Hepatocyte (in vitro differentiated cells): ENCODE data around the gene IRF2BP1. TPM values are rescaled to one million over a fixed set of nuclear protein-coding genes. Genes with fewer than 3 reads are reported as not detected.
"Not testable (repeated sequence)": the region's sequence is repeated elsewhere in the genome, so short reads cannot be mapped to it uniquely, and the experiment has no call there.

ENCODE experiments used
- DNase-seq: peaks from one replicate; pipeline ENCODE4 v3.0.0-alpha.2; 2016; ENCODE audit warnings: low spot score
- H2AFZ ChIP-seq: fragments of 200-600 bp; sonication (generic); 2 replicates; pipeline ENCODE4 v1.6.0; 2016; ENCODE audit warnings: antibody characterized with exemption, mild to moderate bottlenecking
- H3K27ac ChIP-seq: fragments of 200-600 bp; sonication (generic); 2 replicates; pipeline ENCODE4 v1.5.1; 2016; ENCODE audit warnings: mild to moderate bottlenecking
- H3K27me3 ChIP-seq: fragments of 200-600 bp; sonication (generic); 2 replicates; pipeline ENCODE4 v1.6.1; 2016
- H3K36me3 ChIP-seq: fragments of 200-600 bp; sonication (generic); replicated peaks from 2 replicates; pipeline ENCODE4 v1.5.1; 2016; ENCODE audit warnings: low read depth; ENCODE audit not compliant: insufficient read depth
- H3K4me1 ChIP-seq: fragments of 200-600 bp; sonication (generic); 2 replicates; pipeline ENCODE4 v1.5.1; 2016; ENCODE audit warnings: mild to moderate bottlenecking, moderate library complexity; ENCODE audit not compliant: insufficient read depth
- H3K4me2 ChIP-seq: fragments of 200-600 bp; sonication (generic); 2 replicates; pipeline ENCODE4 v1.6.0; 2016
- H3K4me3 ChIP-seq: fragments of 200-600 bp; sonication (generic); 2 replicates; pipeline ENCODE4 v1.5.1; 2016; ENCODE audit warnings: mild to moderate bottlenecking
- H3K79me2 ChIP-seq: fragments of 200-600 bp; sonication (generic); 2 replicates; pipeline ENCODE4 v1.6.0; 2017; ENCODE audit warnings: mild to moderate bottlenecking
- H3K9me2 ChIP-seq: fragments of 200-600 bp; sonication (generic); replicated peaks from 2 replicates; pipeline ENCODE4 v1.6.0; 2017; ENCODE audit warnings: mild to moderate bottlenecking; ENCODE audit not compliant: insufficient read depth
- H3K9me3 ChIP-seq: fragments of 200-600 bp; sonication (generic); 2 replicates; pipeline ENCODE4 v1.5.1; 2016; ENCODE audit warnings: low read depth, mild to moderate bottlenecking
- H4K20me1 ChIP-seq: fragments of 200-600 bp; sonication (generic); 2 replicates; pipeline ENCODE4 v1.6.0; 2016; ENCODE audit warnings: mild to moderate bottlenecking; ENCODE audit not compliant: insufficient read depth, poor library complexity, severe bottlenecking
- EZH2 ChIP-seq: fragments of 200-600 bp; sonication (generic); IDR thresholded peaks from 2 replicates; pipeline ENCODE4 v1.6.1; 2016; ENCODE audit warnings: antibody characterized with exemption, mild to moderate bottlenecking, borderline replicate concordance
- EZH2phosphoT487 ChIP-seq: fragments of 200-600 bp; sonication (generic); IDR thresholded peaks from one replicate; pipeline ENCODE4 v1.6.1; 2018; ENCODE audit warnings: antibody characterized with exemption, mild to moderate bottlenecking, low read depth, moderate library complexity; ENCODE audit not compliant: unreplicated experiment, severe bottlenecking
- WGBS: methylation state at CpG from one replicate; pipeline ENCODE4 v1.1.6; 2016; ENCODE audit warnings: low lambda C conversion rate; ENCODE audit errors: missing lambda C conversion rate; 5-methylcytosine and 5-hydroxymethylcytosine counted together
- polyA plus RNA-seq: library from polyadenylated mRNA; unstranded; fragments of >200 nt; fragmentation: Nextera tagmentation; extraction: Ambion mirVana; gene quantifications from 2 replicates; pipeline ENCODE4 v1.2.1, GENCODE V29; 2016
- total RNA-seq: library from RNA; depleted of rRNA; stranded (reverse); fragments of >200 nt; gene quantifications from 2 replicates; pipeline ENCODE4 v1.2.3, GENCODE V29; 2014
- TF ChIP-seq, protein P1 (sequence below): fragments of 200-600 bp; sonication (generic); IDR thresholded peaks from 2 replicates; pipeline ENCODE4 v1.5.1; 2016; ENCODE audit warnings: antibody characterized with exemption, mild to moderate bottlenecking; ENCODE audit not compliant: poor library complexity

Gene IRF2BP1
- total and polyA plus RNA-seq, 2 experiments from 2014 or later, result 11.5 to 25.2 TPM

GRCh38 chr19:45897261-45897812 lies 11.4 kb upstream of the IRF2BP1 start:
- H3K4me1 ChIP-seq, result peaks cover 20% of the 10 kb centered on the region
- no peak for DNase-seq
- peaks cover 28% of the 10 kb centered on the region for H3K79me2 ChIP-seq
- H3K9me2 ChIP-seq, result no peaks in the 10 kb centered on the region
- no peaks in the 10 kb centered on the region for H3K27me3 ChIP-seq
- no peaks in the 10 kb centered on the region for H3K36me3 ChIP-seq
- no peak overlapping the region for H3K27ac ChIP-seq
- H2AFZ ChIP-seq, result no peak overlapping the region
- no peak overlapping the region for H3K4me3 ChIP-seq
- 97% methylated on average over 8 of the region's 8 CpGs for WGBS
- H3K9me3 ChIP-seq, result no peaks in the 10 kb centered on the region
- TF ChIP-seq EZH2phosphoT487, result no peak
- TF ChIP-seq, protein P1, sequence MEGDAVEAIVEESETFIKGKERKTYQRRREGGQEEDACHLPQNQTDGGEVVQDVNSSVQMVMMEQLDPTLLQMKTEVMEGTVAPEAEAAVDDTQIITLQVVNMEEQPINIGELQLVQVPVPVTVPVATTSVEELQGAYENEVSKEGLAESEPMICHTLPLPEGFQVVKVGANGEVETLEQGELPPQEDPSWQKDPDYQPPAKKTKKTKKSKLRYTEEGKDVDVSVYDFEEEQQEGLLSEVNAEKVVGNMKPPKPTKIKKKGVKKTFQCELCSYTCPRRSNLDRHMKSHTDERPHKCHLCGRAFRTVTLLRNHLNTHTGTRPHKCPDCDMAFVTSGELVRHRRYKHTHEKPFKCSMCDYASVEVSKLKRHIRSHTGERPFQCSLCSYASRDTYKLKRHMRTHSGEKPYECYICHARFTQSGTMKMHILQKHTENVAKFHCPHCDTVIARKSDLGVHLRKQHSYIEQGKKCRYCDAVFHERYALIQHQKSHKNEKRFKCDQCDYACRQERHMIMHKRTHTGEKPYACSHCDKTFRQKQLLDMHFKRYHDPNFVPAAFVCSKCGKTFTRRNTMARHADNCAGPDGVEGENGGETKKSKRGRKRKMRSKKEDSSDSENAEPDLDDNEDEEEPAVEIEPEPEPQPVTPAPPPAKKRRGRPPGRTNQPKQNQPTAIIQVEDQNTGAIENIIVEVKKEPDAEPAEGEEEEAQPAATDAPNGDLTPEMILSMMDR, result no peak
- no peak for TF ChIP-seq EZH2
- no peak overlapping the region for H3K4me2 ChIP-seq
- H4K20me1 ChIP-seq, result peaks cover 6% of the 10 kb centered on the region

DNA sequence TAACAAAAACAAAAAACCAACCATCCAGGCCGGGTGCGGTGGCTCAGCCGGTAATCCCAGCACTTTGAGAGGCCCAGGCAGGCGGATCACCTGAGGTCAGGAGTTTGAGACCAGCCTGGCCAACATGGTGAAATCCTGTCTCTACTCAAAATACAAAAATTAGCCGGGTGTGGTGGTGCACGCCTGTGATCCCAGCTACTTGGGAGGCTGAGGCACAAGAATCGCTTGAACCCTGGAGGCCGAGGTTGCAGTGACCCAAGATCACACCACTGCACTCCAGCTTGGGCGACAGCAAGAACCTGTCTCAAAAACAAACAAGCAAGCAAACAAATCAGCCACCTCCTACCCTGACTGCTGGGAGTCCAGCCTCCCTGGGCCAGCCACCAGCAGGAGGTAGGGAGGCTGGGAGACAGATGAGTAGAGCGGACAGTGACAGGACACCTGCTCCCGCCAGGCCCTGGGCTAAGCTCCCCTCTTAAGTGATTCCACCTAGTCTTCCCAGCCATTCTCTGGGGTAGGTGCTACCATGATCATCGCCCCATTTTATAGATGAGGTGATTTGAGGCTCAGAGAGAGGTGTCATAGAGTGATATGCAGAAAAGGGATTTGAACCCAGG lies 10.2 kb upstream of the IRF2BP1 start:
- peaks cover 15% of the 10 kb centered on the region for H3K4me1 ChIP-seq
- DNase-seq, H4K20me1 ChIP-seq, H2AFZ ChIP-seq, H3K4me3 ChIP-seq, H3K9me2 ChIP-seq, H3K36me3 ChIP-seq, H3K27me3 ChIP-seq, H3K9me3 ChIP-seq: not testable (repeated sequence)
- peak overlapping the region; percentile 84 for H3K27ac ChIP-seq
- WGBS, result 90% methylated on average over 12 of the region's 12 CpGs
- H3K4me2 ChIP-seq, result peak overlapping the region; percentile 61
- H3K79me2 ChIP-seq, result peaks cover 22% of the 10 kb centered on the region

- peaks cover 16% of the 10 kb centered on the region for H3K79me2 ChIP-seq
- WGBS, result 55% methylated on average over 9 of the region's 9 CpGs
- TF ChIP-seq, protein P1, result no peak
- TF ChIP-seq EZH2 (no peak), EZH2phosphoT487 (no peak)
- H3K4me2 ChIP-seq, result peak overlapping the region; percentile 61
- H4K20me1 ChIP-seq, result peaks cover 2% of the 10 kb centered on the region
- H2AFZ ChIP-seq, result no peak overlapping the region
- no peaks in the 10 kb centered on the region for H3K9me2 ChIP-seq
- peaks cover 10% of the 10 kb centered on the region for H3K4me1 ChIP-seq
- DNase-seq, result peak; percentile 71
- H3K27ac ChIP-seq, result peak overlapping the region; percentile 84
- H3K27me3 ChIP-seq, result no peaks in the 10 kb centered on the region
- no peak overlapping the region for H3K4me3 ChIP-seq
- no peaks in the 10 kb centered on the region for H3K36me3 ChIP-seq
- no peaks in the 10 kb centered on the region for H3K9me3 ChIP-seq
Observed at GRCh38 chr19:45895519-45895972, 9.6 kb upstream of the IRF2BP1 start.

GRCh38 chr19:45890877-45891276 lies 4.9 kb upstream of the IRF2BP1 start:
- WGBS, result 100% methylated on average over 2 of the region's 17 CpGs
- Histone ChIP-seq H3K27ac (no peak overlapping the region), H3K4me1 (peaks cover 4% of the 10 kb centered on the region), H3K36me3 (no peaks in the 10 kb centered on the region), H3K4me3 (no peak overlapping the region), H4K20me1 (no peaks in the 10 kb centered on the region), H3K27me3 (no peaks in the 10 kb centered on the region), H3K9me3 (no peaks in the 10 kb centered on the region), H3K4me2 (no peak overlapping the region), H2AFZ (no peak overlapping the region), H3K79me2 (no peaks in the 10 kb centered on the region), H3K9me2 (no peaks in the 10 kb centered on the region)
- TF ChIP-seq, protein P1, result no peak
- TF ChIP-seq EZH2 (no peak), EZH2phosphoT487 (no peak)
- DNase-seq, result no peak
